Suprapubic skin (tissue), 4 donors: ENCODE results near the gene RBPMS2. TPM values are rescaled to one million over a fixed set of nuclear protein-coding genes. Genes with fewer than 3 reads are reported as not detected.

Experiments
- DNase-seq, 2 donors: peaks; one replicate each; pipeline ENCODE4 v3.0.0-alpha.2; 2019; ENCODE audit warnings: low spot score in 2 of 2
- H3K27ac ChIP-seq: fragments of 200-600 bp; sonication (generic); one replicate; pipeline ENCODE4 v1.5.1; 2019
- H3K27me3 ChIP-seq: fragments of 200-600 bp; sonication (generic); one replicate; pipeline ENCODE4 v1.5.1; 2019
- H3K36me3 ChIP-seq: fragments of 200-600 bp; sonication (generic); one replicate; pipeline ENCODE4 v1.5.1; 2019
- H3K4me1 ChIP-seq: fragments of 200-600 bp; sonication (generic); one replicate; pipeline ENCODE4 v1.5.1; 2019
- H3K4me3 ChIP-seq: fragments of 200-600 bp; sonication (generic); one replicate; pipeline ENCODE4 v1.5.1; 2019; ENCODE audit warnings: mild to moderate bottlenecking
- H3K9me3 ChIP-seq: fragments of 200-600 bp; sonication (generic); one replicate; pipeline ENCODE4 v1.5.1; 2019
- EP300 ChIP-seq: sonication (generic); formaldehyde crosslinking; IDR thresholded peaks from one replicate; pipeline ENCODE4 v1.6.1; 2017; ENCODE audit warnings: antibody characterized with exemption
- POLR2A ChIP-seq, 2 donors: fragments of 450-650 bp; IDR thresholded peaks; one replicate each; pipeline ENCODE4 v1.6.1; 2017; ENCODE audit warnings: antibody characterized with exemption in 2 of 2, mild to moderate bottlenecking in 2 of 2, moderate library complexity in 2 of 2
- POLR2AphosphoS5 ChIP-seq, 3 donors: sonication (generic); formaldehyde crosslinking; IDR thresholded peaks; one replicate each; pipeline ENCODE4 v1.6.1; 2017; ENCODE audit warnings: antibody characterized with exemption in 3 of 3
- WGBS: methylation state at CpG from one replicate; pipeline ENCODE4 v1.1.5; 2018; 5-methylcytosine and 5-hydroxymethylcytosine counted together
- total RNA-seq, 4 donors: library from RNA; depleted of rRNA; stranded (reverse); fragments of >200 nt; gene quantifications; one replicate each; pipeline ENCODE4 v1.1.0, GENCODE V29; 2016
- TF ChIP-seq, protein P1 (sequence below), 2 donors: fragments of 200-600 bp in 1 of 2; fragments of 450-650 bp in 1 of 2; sonication (generic) in 1 of 2; IDR thresholded peaks; one replicate each; pipeline ENCODE4 v1.5.1; 2016 to 2019; ENCODE audit warnings: antibody characterized with exemption in 2 of 2, mild to moderate bottlenecking in 1 of 2, moderate library complexity in 1 of 2

RBPMS2 gene
- total RNA-seq, 4 donors from 2014 or later, result 0.68 to 1.1 (median 0.79) TPM

- WGBS, result 88% methylated on average over 7 of the region's 7 CpGs
Observed at GRCh38 chr15:64717130-64717529, 58.3 kb downstream of the RBPMS2 start.

DNA sequence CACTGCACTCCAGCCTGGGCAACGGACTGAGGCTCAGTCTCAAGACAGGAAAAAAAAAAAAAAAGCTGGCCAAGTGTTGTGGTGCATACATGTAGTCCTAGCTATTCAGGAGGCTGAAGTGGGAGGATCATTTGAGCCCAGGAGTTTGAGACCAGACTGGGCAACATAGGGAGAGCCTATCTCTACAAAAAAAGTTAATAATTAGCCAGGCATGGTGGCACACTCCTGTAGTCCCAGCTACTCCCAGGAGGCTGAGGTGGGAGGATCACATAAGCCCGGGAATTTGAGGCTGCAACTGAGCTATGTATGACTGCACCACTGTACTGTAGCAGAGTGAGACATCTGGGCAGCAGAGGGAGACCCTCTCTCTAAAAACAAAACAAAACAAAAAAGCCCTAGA is 58.9 kb downstream of the RBPMS2 start:
- no peaks in the 10 kb centered on the region for H3K4me1 ChIP-seq
- H3K4me3 ChIP-seq, result no peak overlapping the region
- 94% methylated on average over 2 of the region's 2 CpGs for WGBS
- DNase-seq, result no peak
- no peak overlapping the region for H3K27ac ChIP-seq
- TF ChIP-seq POLR2AphosphoS5 (IDR thresholded peaks at IDR 0.05) (no peak), EP300 (no peak), POLR2A (IDR thresholded peaks at IDR 0.05) (no peak)
- TF ChIP-seq, protein P1, sequence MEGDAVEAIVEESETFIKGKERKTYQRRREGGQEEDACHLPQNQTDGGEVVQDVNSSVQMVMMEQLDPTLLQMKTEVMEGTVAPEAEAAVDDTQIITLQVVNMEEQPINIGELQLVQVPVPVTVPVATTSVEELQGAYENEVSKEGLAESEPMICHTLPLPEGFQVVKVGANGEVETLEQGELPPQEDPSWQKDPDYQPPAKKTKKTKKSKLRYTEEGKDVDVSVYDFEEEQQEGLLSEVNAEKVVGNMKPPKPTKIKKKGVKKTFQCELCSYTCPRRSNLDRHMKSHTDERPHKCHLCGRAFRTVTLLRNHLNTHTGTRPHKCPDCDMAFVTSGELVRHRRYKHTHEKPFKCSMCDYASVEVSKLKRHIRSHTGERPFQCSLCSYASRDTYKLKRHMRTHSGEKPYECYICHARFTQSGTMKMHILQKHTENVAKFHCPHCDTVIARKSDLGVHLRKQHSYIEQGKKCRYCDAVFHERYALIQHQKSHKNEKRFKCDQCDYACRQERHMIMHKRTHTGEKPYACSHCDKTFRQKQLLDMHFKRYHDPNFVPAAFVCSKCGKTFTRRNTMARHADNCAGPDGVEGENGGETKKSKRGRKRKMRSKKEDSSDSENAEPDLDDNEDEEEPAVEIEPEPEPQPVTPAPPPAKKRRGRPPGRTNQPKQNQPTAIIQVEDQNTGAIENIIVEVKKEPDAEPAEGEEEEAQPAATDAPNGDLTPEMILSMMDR (IDR thresholded peaks at IDR 0.05), result no peak
- H3K9me3 ChIP-seq, result no peaks in the 10 kb centered on the region
- no peaks in the 10 kb centered on the region for H3K27me3 ChIP-seq
- H3K36me3 ChIP-seq, result no peaks in the 10 kb centered on the region

More at GRCh38 chr15:64717130-64717529, 58.3 kb downstream of the RBPMS2 start:
- no peak overlapping the region for H3K4me3 ChIP-seq
- no peak for TF ChIP-seq POLR2A (IDR thresholded peaks at IDR 0.05)
- TF ChIP-seq, protein P1 (IDR thresholded peaks at IDR 0.05), result no peak
- no peak for TF ChIP-seq EP300
- no peak for TF ChIP-seq POLR2AphosphoS5 (IDR thresholded peaks at IDR 0.05)
- no peaks in the 10 kb centered on the region for H3K9me3 ChIP-seq
- no peaks in the 10 kb centered on the region for H3K4me1 ChIP-seq
- H3K27me3 ChIP-seq, result no peaks in the 10 kb centered on the region
- H3K36me3 ChIP-seq, result no peaks in the 10 kb centered on the region
- DNase-seq, result no peak
- no peak overlapping the region for H3K27ac ChIP-seq

- H3K27me3 ChIP-seq, result no peaks in the 10 kb centered on the region
- no peaks in the 10 kb centered on the region for H3K4me1 ChIP-seq
- WGBS, result 87% methylated on average over 6 of the region's 6 CpGs
- TF ChIP-seq, protein P1 (IDR thresholded peaks at IDR 0.05), result no peak
- TF ChIP-seq EP300 (no peak), POLR2A (IDR thresholded peaks at IDR 0.05) (no peak), POLR2AphosphoS5 (IDR thresholded peaks at IDR 0.05) (no peak)
- no peaks in the 10 kb centered on the region for H3K36me3 ChIP-seq
- DNase-seq, result no peak
- no peak overlapping the region for H3K27ac ChIP-seq
- H3K9me3 ChIP-seq, result no peaks in the 10 kb centered on the region
- no peak overlapping the region for H3K4me3 ChIP-seq
Observed at GRCh38 chr15:64713592-64713991, 61.8 kb downstream of the RBPMS2 start.

GRCh38 chr15:64712353-64712752 is 63.0 kb downstream of the RBPMS2 start:
- Histone ChIP-seq H3K36me3 (no peaks in the 10 kb centered on the region), H3K4me1 (no peaks in the 10 kb centered on the region), H3K27me3 (no peaks in the 10 kb centered on the region), H3K4me3 (no peak overlapping the region), H3K9me3 (no peaks in the 10 kb centered on the region), H3K27ac (no peak overlapping the region)
- DNase-seq, result no peak
- WGBS, result 81% methylated on average over 2 of the region's 2 CpGs
- TF ChIP-seq EP300 (no peak), POLR2A (IDR thresholded peaks at IDR 0.05) (no peak), POLR2AphosphoS5 (IDR thresholded peaks at IDR 0.05) (no peak)
- TF ChIP-seq, protein P1 (IDR thresholded peaks at IDR 0.05), result no peak

DNA sequence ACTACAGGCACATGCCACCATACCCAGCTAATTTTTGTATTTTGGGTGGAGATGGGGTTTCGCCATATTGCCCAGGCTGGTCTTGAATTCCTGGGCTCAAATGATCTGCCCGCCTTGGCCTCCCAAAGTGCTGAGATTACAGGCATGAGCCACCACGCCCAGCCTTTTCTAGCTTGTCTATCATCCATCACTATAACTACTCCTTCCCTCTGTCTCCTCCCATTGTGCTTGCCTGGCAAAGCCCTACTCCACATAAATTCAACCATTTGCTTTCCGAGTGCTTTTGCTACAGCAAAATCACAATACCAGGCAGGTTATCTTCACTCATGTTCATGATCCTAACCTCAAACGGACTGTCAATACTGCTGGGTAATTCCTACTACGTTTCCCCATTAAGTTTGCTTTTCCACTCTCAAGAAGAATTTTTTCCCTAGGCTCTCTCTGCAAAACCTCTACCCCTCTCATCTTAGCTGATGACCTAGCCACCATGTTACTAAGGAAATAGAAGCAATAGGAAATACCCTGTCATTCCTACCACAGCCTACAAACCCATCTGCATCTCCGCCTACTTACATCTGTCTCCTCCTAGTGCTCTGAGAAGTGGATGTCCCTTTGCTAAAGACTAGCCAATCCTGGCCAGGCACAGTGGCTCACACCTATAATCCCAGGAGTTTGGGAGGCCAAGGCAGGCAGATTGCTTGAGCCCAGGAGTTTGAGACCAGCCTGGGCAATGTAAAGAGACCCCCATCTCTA is 64.5 kb downstream of the RBPMS2 start:
- no peaks in the 10 kb centered on the region for H3K27me3 ChIP-seq
- no peak overlapping the region for H3K4me3 ChIP-seq
- 90% methylated on average over 7 of the region's 7 CpGs for WGBS

More for the DNA sequence above, 64.5 kb downstream of the RBPMS2 start:
- no peak overlapping the region for H3K27ac ChIP-seq
- H3K4me1 ChIP-seq, result no peaks in the 10 kb centered on the region
- H3K9me3 ChIP-seq, result no peaks in the 10 kb centered on the region
- no peaks in the 10 kb centered on the region for H3K36me3 ChIP-seq
- TF ChIP-seq POLR2A (IDR thresholded peaks at IDR 0.05), result no peak
- TF ChIP-seq, protein P1 (IDR thresholded peaks at IDR 0.05), result no peak
- TF ChIP-seq EP300, result no peak
- no peak for TF ChIP-seq POLR2AphosphoS5 (IDR thresholded peaks at IDR 0.05)
- no peak for DNase-seq
